A673 (cell line): ENCODE data around the gene SMCHD1.

ENCODE experiments used
- EZH2 ChIP-seq: fragments of 200-600 bp; sonication (generic); IDR thresholded peaks from 2 replicates; pipeline ENCODE4 v1.6.1; 2017; ENCODE audit warnings: borderline replicate concordance, low read depth, mild to moderate bottlenecking, mixed read lengths, antibody characterized with exemption, low read length; ENCODE audit not compliant: poor library complexity, severe bottlenecking
- TF ChIP-seq, protein P1 (sequence below): fragments of 300-800, 200-600 bp; sonication (generic); conservative IDR thresholded peaks from 2 replicates; pipeline ENCODE4 v1.5.1; 2017; ENCODE audit warnings: low read depth, mild to moderate bottlenecking, antibody characterized with exemption, low read length, moderate library complexity, mixed read lengths

GRCh38 chr18:2654169-2654927, 1.2 kb upstream of the SMCHD1 start:
- TF ChIP-seq, protein P1, sequence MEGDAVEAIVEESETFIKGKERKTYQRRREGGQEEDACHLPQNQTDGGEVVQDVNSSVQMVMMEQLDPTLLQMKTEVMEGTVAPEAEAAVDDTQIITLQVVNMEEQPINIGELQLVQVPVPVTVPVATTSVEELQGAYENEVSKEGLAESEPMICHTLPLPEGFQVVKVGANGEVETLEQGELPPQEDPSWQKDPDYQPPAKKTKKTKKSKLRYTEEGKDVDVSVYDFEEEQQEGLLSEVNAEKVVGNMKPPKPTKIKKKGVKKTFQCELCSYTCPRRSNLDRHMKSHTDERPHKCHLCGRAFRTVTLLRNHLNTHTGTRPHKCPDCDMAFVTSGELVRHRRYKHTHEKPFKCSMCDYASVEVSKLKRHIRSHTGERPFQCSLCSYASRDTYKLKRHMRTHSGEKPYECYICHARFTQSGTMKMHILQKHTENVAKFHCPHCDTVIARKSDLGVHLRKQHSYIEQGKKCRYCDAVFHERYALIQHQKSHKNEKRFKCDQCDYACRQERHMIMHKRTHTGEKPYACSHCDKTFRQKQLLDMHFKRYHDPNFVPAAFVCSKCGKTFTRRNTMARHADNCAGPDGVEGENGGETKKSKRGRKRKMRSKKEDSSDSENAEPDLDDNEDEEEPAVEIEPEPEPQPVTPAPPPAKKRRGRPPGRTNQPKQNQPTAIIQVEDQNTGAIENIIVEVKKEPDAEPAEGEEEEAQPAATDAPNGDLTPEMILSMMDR, result no peak
- TF ChIP-seq EZH2, result no peak
